Mesendoderm (in vitro differentiated cells): ENCODE data around the gene LAD1.
A peak's percentile ranks its signal among the peaks of the same experiment; 100 is the strongest.

ENCODE experiments used
- DNase-seq: peaks from one replicate; pipeline ENCODE4 v3.0.0; 2013
- H2AK5ac ChIP-seq: 2 replicates; pipeline ENCODE4 v1.6.1; 2013; ENCODE audit warnings: low read length, inconsistent platforms
- H2BK120ac ChIP-seq: 2 replicates; pipeline ENCODE4 v1.6.1; 2013; ENCODE audit warnings: low read depth, mild to moderate bottlenecking, low read length, moderate library complexity, mixed read lengths
- H2BK15ac ChIP-seq: replicated peaks from 2 replicates; pipeline ENCODE4 v1.6.1; 2013; ENCODE audit warnings: low read depth, mild to moderate bottlenecking, moderate library complexity
- H2BK5ac ChIP-seq: 2 replicates; pipeline ENCODE4 v1.6.1; 2013; ENCODE audit warnings: low read length, inconsistent platforms
- H3K18ac ChIP-seq: 2 replicates; pipeline ENCODE4 v1.6.1; 2013; ENCODE audit warnings: mild to moderate bottlenecking, low read length, mixed read lengths
- H3K23ac ChIP-seq: one replicate; pipeline ENCODE4 v1.6.1; 2013; ENCODE audit warnings: low read length
- H3K27ac ChIP-seq: 2 replicates; pipeline ENCODE4 v1.5.1; 2013; ENCODE audit warnings: low read depth, mild to moderate bottlenecking, inconsistent platforms, low read length, moderate library complexity
- H3K27me3 ChIP-seq: 2 replicates; pipeline ENCODE4 v1.6.1; 2013; ENCODE audit warnings: low read length, control low read depth, mild to moderate bottlenecking, inconsistent platforms; ENCODE audit not compliant: insufficient read depth, poor library complexity
- H3K36me3 ChIP-seq: 2 replicates; pipeline ENCODE4 v1.6.1; 2013; ENCODE audit warnings: low read length, inconsistent platforms; ENCODE audit not compliant: control insufficient read depth, insufficient read depth
- H3K4ac ChIP-seq: one replicate; pipeline ENCODE4 v1.6.1; 2013; ENCODE audit warnings: low read depth, mild to moderate bottlenecking, low read length, moderate library complexity
- H3K4me1 ChIP-seq: 2 replicates; pipeline ENCODE4 v1.6.1; 2013; ENCODE audit warnings: low read depth, low read length, inconsistent platforms; ENCODE audit not compliant: control insufficient read depth
- H3K4me2 ChIP-seq: 2 replicates; pipeline ENCODE4 v1.6.1; 2013; ENCODE audit warnings: low read length
- H3K4me3 ChIP-seq: 2 replicates; pipeline ENCODE4 v1.5.1; 2013; ENCODE audit warnings: mild to moderate bottlenecking, low read length
- H3K56ac ChIP-seq: one replicate; pipeline ENCODE4 v1.6.1; 2013; ENCODE audit warnings: low read length
- H3K79me1 ChIP-seq: 2 replicates; pipeline ENCODE4 v1.6.1; 2013; ENCODE audit warnings: low read length, inconsistent platforms
- H3K79me2 ChIP-seq: 2 replicates; pipeline ENCODE4 v1.6.1; 2013; ENCODE audit warnings: mild to moderate bottlenecking, low read length; ENCODE audit not compliant: control insufficient read depth, insufficient read depth
- H3K9ac ChIP-seq: 2 replicates; pipeline ENCODE4 v1.6.1; 2013; ENCODE audit warnings: low read length, inconsistent platforms
- H4K5ac ChIP-seq: one replicate; pipeline ENCODE4 v1.6.1; 2013; ENCODE audit warnings: low read length
- H4K8ac ChIP-seq: one replicate; pipeline ENCODE4 v1.6.1; 2013; ENCODE audit warnings: low read depth, mild to moderate bottlenecking, control low read depth, low read length, moderate library complexity
- WGBS: extraction: QIAGEN DNeasy Blood & Tissue Kit; methylation state at CpG from one replicate; pipeline ENCODE4 v1.1.7; 2013; ENCODE audit warnings: low lambda C conversion rate, missing lambda C conversion rate; ENCODE audit not compliant: insufficient coverage; ENCODE audit errors: extremely low coverage; 5-methylcytosine and 5-hydroxymethylcytosine counted together

The LAD1 gene

GRCh38 chr1:201395936-201396335 is 3.2 kb downstream of the LAD1 start:
- no peak overlapping the region for H3K18ac ChIP-seq
- no peak overlapping the region for H3K4ac ChIP-seq
- no peak overlapping the region for H2BK15ac ChIP-seq
- H3K9ac ChIP-seq, result no peak overlapping the region
- no peak overlapping the region for H3K4me3 ChIP-seq
- peaks cover 6% of the 10 kb centered on the region for H3K4me1 ChIP-seq
- H3K23ac ChIP-seq, result no peak overlapping the region
- no CpG with 5 or more reads among the region's 4 CpGs for WGBS
- no peaks in the 10 kb centered on the region for H3K79me2 ChIP-seq
- H3K27ac ChIP-seq, result no peak overlapping the region
- H4K8ac ChIP-seq, result no peak overlapping the region
- no peak for DNase-seq
- no peak overlapping the region for H3K4me2 ChIP-seq
- H3K56ac ChIP-seq, result no peak overlapping the region
- no peaks in the 10 kb centered on the region for H3K36me3 ChIP-seq
- no peak overlapping the region for H4K5ac ChIP-seq
- no peaks in the 10 kb centered on the region for H3K27me3 ChIP-seq
- H2BK120ac ChIP-seq, result no peak overlapping the region
- no peaks in the 10 kb centered on the region for H3K79me1 ChIP-seq
- H2BK5ac ChIP-seq, result no peak overlapping the region
- H2AK5ac ChIP-seq, result no peak overlapping the region

- no CpG with 5 or more reads among the region's 3 CpGs for WGBS
- H4K5ac ChIP-seq, result no peak overlapping the region
- no peak overlapping the region for H2BK120ac ChIP-seq
- no peak overlapping the region for H4K8ac ChIP-seq
- peaks cover 2% of the 10 kb centered on the region for H3K4me1 ChIP-seq
- H3K36me3 ChIP-seq, result no peaks in the 10 kb centered on the region
- no peaks in the 10 kb centered on the region for H3K79me2 ChIP-seq
- H3K79me1 ChIP-seq, result no peaks in the 10 kb centered on the region
- no peak overlapping the region for H3K23ac ChIP-seq
- no peak overlapping the region for H2BK15ac ChIP-seq
- no peak for DNase-seq
- H3K18ac ChIP-seq, result no peak overlapping the region
- H2AK5ac ChIP-seq, result no peak overlapping the region
- no peak overlapping the region for H3K27ac ChIP-seq
- H3K27me3 ChIP-seq, result no peaks in the 10 kb centered on the region
- H3K4me3 ChIP-seq, result no peak overlapping the region
- no peak overlapping the region for H3K9ac ChIP-seq
- H3K56ac ChIP-seq, result no peak overlapping the region
- no peak overlapping the region for H2BK5ac ChIP-seq
- H3K4ac ChIP-seq, result no peak overlapping the region
- no peak overlapping the region for H3K4me2 ChIP-seq
Measured at GRCh38 chr1:201394591-201394990, 4.5 kb downstream of the LAD1 start.

DNA sequence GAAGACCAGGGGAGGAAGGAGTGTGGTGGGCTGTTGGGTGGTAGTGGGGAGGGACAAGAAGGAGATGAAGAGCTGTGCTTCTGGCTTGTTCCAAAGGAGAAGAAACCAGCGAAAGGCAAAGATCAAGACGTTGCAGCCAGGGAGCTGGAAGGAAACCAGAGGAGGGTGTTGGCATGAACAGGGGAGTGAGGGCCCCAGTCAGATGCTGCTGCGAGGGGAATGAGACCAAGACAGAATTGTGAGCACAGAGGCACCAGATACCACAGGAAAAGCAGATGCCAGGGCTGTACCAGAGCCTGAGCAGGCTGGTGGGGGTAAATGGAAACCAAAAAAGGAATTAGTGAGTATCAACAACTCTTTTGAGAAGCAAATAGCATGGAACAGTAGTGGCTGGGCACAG is 6.0 kb downstream of the LAD1 start:
- H3K4me1 ChIP-seq, result peaks cover 2% of the 10 kb centered on the region
- no peak overlapping the region for H3K23ac ChIP-seq
- no peak overlapping the region for H2AK5ac ChIP-seq
- no peak overlapping the region for H3K9ac ChIP-seq
- no peaks in the 10 kb centered on the region for H3K36me3 ChIP-seq
- no peak for DNase-seq
- H3K4me3 ChIP-seq, result no peak overlapping the region
- H3K18ac ChIP-seq, result no peak overlapping the region
- H3K27me3 ChIP-seq, result no peaks in the 10 kb centered on the region
- H3K4ac ChIP-seq, result no peak overlapping the region
- no peak overlapping the region for H4K5ac ChIP-seq
- no peaks in the 10 kb centered on the region for H3K79me1 ChIP-seq
- no peak overlapping the region for H3K27ac ChIP-seq
- no peak overlapping the region for H2BK5ac ChIP-seq
- H2BK120ac ChIP-seq, result no peak overlapping the region
- H3K79me2 ChIP-seq, result no peaks in the 10 kb centered on the region
- no peak overlapping the region for H2BK15ac ChIP-seq
- no peak overlapping the region for H4K8ac ChIP-seq
- H3K56ac ChIP-seq, result no peak overlapping the region
- no peak overlapping the region for H3K4me2 ChIP-seq
- no CpG with 5 or more reads among the region's 3 CpGs for WGBS

GRCh38 chr1:201391651-201392511 is 7.2 kb downstream of the LAD1 start:
- no peaks in the 10 kb centered on the region for H3K27me3 ChIP-seq
- H2AK5ac ChIP-seq, result no peak overlapping the region
- H4K5ac ChIP-seq, result no peak overlapping the region
- DNase-seq, result no peak
- H3K79me1 ChIP-seq, result no peaks in the 10 kb centered on the region
- peaks cover 2% of the 10 kb centered on the region for H3K4me1 ChIP-seq
- H3K4me3 ChIP-seq, result no peak overlapping the region
- no peaks in the 10 kb centered on the region for H3K79me2 ChIP-seq
- no peak overlapping the region for H3K9ac ChIP-seq
- H3K18ac ChIP-seq, result no peak overlapping the region
- no CpG with 5 or more reads among the region's 9 CpGs for WGBS
- H3K4me2 ChIP-seq, result no peak overlapping the region
- H3K27ac ChIP-seq, result no peak overlapping the region
- H3K4ac ChIP-seq, result no peak overlapping the region
- H2BK120ac ChIP-seq, result no peak overlapping the region
- no peak overlapping the region for H4K8ac ChIP-seq
- H3K23ac ChIP-seq, result peak overlapping the region; percentile 9
- H3K36me3 ChIP-seq, result no peaks in the 10 kb centered on the region
- H2BK5ac ChIP-seq, result no peak overlapping the region
- H3K56ac ChIP-seq, result no peak overlapping the region
- H2BK15ac ChIP-seq, result no peak overlapping the region

GRCh38 chr1:201391225-201391624 is 7.9 kb downstream of the LAD1 start:
- no peak overlapping the region for H3K4ac ChIP-seq
- no peak overlapping the region for H3K9ac ChIP-seq
- no peak for DNase-seq
- no peak overlapping the region for H2BK15ac ChIP-seq
- no peak overlapping the region for H3K4me2 ChIP-seq
- no peaks in the 10 kb centered on the region for H3K36me3 ChIP-seq
- no peak overlapping the region for H3K27ac ChIP-seq
- H3K23ac ChIP-seq, result no peak overlapping the region
- H3K18ac ChIP-seq, result no peak overlapping the region
- no CpG with 5 or more reads among the region's 1 CpG for WGBS
- H3K56ac ChIP-seq, result no peak overlapping the region
- H3K79me2 ChIP-seq, result no peaks in the 10 kb centered on the region
- H3K4me3 ChIP-seq, result no peak overlapping the region
- H4K5ac ChIP-seq, result no peak overlapping the region
- no peak overlapping the region for H2BK5ac ChIP-seq
- no peak overlapping the region for H2BK120ac ChIP-seq
- H3K27me3 ChIP-seq, result no peaks in the 10 kb centered on the region
- H3K79me1 ChIP-seq, result no peaks in the 10 kb centered on the region
- H2AK5ac ChIP-seq, result no peak overlapping the region
- H4K8ac ChIP-seq, result no peak overlapping the region
- H3K4me1 ChIP-seq, result peaks cover 2% of the 10 kb centered on the region

DNA sequence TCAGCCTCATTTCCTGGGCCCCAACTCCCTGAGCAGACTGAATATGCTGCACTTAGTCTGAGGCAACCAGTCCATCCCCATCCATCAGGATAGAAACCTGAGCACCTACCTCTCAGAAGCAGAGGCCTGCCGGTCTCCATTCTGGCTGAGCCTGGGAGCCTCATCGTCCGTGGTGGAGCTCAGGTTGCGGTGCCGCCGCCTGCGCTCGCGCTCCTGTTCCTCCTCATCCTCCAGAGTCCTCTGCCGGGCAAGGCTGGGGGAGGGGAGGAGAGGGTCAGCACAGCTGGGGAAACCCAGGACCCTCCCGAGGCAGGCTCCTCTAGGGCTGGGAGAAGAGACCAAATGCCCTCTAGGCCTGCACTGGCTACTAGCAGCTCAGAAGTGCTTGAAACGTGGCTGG is 10.1 kb downstream of the LAD1 start:
- Histone ChIP-seq H3K4me1 (peaks cover 2% of the 10 kb centered on the region), H4K5ac (no peak overlapping the region), H3K18ac (no peak overlapping the region), H3K23ac (no peak overlapping the region), H3K4me2 (no peak overlapping the region), H2AK5ac (no peak overlapping the region), H3K36me3 (no peaks in the 10 kb centered on the region), H3K56ac (no peak overlapping the region), H2BK15ac (no peak overlapping the region), H2BK120ac (no peak overlapping the region), H4K8ac (no peak overlapping the region), H3K9ac (no peak overlapping the region), H3K79me2 (no peaks in the 10 kb centered on the region), H3K27me3 (no peaks in the 10 kb centered on the region), H3K4me3 (no peak overlapping the region), H3K79me1 (no peaks in the 10 kb centered on the region), H3K27ac (no peak overlapping the region), H2BK5ac (no peak overlapping the region), H3K4ac (no peak overlapping the region)
- WGBS, result no CpG with 5 or more reads among the region's 12 CpGs
- no peak for DNase-seq
